Stimulated activated CD8-positive, alpha-beta memory T cell treated with anti-CD3 and anti-CD28 coated beads, Interleukin-15, amount 100 ng/mL, for 48 hours (primary cell): Measurements from ENCODE around the gene LRCH1.

ENCODE experiments used
- DNase-seq, 2 donors: peaks; one replicate each; pipeline ENCODE4 v3.0.0-alpha.2; 2020; ENCODE audit warnings: low read depth in 2 of 2

LRCH1 gene

DNA sequence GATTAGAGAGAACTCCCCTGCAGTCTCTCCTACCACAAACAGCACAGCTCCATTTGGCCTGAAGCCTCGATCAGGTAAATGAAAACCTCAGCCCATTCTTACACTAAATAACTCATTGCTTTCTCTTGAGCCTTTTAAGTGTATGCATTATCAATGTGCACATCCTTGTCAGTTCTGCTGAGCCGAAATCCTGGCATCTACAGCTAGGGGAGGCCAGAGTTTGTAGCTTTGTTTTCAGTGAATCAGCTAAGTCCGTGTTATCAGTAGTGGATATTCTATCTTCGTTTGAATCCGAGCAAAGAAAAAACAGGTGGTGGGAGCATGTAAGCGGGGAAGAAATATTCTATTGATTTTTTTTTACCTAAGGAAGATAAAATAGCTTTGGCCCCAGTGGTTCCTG, 159.6 kb downstream of the LRCH1 start:
- DNase-seq: no peak

DNA sequence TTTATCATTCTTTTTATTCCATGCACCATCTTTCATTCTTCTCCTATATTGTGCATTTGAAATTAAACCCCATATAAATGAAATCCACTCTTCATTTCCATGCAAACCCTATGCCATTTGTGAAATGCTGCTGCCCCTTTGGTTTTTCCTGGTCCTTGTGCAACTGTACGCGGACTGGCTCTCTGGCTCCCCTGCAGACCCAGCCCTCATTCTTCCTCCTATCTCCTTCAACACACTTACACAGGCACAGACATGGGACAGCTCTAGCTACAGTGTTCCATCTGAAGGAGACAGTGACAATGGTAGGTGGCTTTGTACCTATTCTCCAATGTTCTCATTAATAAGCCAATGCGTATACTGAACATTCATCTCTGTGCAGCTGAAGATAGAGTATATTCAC, 162.4 kb downstream of the LRCH1 start:
- no peak for DNase-seq

DNA sequence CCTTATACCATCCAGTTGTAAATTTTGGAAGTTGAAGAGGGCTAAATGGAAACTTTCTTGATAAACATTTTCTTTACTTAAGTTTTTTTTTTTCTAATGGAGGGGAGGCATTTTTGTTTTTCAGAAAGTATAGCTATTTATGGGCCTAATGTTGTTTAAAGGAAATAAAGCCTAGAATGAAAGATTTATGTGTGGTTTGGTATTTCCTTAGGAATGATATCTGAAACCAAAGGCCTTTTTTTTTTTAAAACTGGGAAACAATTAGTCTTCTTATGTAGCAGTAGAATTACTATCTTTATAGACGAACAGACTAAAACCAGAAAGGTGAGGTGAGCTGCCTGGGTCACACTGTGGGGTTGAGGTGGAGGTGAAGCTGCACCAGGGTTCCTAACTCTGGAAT, 163.9 kb downstream of the LRCH1 start:
- no peak for DNase-seq

DNA sequence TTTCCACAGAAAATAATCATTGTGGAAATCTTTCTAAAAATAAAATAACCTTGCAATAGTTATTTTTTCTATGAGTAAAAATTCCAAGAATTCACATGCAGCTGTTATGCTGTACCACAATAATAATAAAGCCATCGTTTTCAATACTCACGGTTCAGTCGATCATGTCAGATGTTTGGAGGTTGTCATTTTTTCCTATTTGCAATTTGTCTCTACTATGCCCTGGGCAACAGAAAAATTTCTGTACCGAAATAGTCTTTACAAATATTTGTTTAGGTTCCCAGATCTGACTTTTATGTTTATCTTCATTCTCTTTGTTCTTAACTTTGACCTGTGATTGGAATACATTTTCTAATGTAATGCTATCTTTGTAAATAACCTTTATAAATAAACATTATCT, 164.3 kb downstream of the LRCH1 start:
- DNase-seq: no peak

DNA sequence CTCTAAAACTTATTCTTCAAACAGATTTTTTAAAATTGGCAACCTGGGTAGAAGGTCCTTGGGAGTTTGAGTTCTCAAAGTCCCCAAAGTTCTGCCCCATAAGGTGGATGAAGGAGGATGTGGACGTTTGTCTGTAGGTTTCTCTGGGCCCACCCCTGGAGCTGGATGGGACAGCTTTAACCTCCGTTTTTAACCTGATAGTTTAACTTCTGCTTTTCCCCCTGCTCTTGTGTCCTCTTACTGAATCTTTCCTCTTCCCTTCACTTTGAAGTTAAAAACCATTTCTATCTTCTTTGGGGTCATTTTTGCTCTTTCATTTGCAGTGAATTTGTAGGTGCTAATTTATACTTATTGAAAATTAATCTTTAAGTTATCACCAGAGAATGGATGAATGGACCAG, 164.9 kb downstream of the LRCH1 start:
- DNase-seq: no peak

DNA sequence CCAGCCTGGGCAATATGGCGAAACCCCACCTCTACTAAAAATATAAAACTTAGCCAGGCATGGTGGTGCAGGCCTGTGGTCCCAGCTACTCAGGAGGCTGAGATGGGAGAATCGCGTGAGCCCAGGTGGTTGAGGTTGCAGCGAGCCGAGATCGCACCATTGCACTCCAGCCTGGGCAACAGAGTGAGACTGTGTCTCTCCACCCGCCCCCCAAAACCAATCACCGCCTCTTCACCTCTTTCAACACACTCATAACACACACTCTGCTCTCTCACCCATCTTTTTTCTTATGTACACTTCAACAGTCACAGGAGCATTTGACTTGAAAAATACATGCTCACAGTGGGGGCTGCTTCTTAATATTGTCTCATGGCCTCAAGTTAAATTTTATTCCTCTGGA, 167.2 kb downstream of the LRCH1 start:
- no peak for DNase-seq

DNA sequence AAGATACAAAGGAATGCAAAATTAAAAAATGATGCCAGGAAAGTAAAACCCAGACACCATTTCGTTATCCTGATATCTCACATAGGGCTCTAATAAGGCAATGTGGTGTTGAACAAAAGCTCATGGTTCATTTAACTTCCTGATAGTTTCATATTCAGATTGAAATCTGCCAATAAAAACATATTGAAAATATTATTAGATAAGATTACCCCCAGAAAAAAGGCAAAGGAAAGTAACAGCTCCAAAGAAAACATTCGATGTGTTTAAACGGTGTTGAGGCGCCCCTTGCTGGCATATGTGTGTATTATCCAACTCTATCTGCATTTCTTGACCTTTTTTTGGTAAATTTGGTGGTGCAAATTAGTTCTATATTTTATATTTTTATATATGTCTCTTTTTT, 168.1 kb downstream of the LRCH1 start:
- no peak for DNase-seq

DNA sequence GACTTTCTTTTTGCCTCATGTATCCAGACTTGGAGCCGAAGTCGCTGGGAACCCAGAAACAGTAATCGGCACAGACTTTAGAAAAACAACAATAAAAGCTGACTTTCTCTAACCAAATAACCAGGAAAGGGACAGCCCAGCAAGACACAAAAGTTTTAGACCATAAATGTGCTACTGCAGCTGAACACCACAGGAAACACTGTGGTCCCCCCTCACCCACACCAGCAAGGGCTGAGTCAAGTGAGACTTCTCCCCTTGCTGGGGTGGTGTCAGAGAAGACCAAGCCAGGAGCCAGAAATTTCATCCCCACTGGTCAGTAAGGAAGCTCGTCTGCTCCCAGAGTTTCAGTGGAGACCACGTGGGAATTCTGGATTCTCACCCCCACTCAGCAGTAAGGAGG, 173.4 kb downstream of the LRCH1 start:
- DNase-seq: no peak

DNA sequence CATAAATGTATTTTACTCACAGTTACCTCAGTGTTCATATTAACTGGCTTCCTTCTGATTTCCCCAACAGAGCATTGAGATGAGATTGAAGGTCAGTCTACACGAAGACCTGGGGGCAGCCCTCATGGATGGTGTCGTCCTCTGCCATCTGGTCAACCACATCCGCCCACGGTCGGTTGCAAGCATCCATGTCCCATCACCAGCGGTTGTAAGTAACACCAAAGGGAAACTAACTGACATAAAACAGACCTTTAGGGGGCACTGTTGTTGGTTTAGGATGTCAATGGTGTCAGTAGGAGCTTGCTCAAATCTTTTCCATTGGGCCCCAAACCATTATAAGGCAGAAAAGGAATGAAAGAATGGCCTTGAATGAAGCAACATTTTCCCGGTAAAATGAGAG, 175.8 kb downstream of the LRCH1 start:
- DNase-seq: peak; percentile 13 to 40

DNA sequence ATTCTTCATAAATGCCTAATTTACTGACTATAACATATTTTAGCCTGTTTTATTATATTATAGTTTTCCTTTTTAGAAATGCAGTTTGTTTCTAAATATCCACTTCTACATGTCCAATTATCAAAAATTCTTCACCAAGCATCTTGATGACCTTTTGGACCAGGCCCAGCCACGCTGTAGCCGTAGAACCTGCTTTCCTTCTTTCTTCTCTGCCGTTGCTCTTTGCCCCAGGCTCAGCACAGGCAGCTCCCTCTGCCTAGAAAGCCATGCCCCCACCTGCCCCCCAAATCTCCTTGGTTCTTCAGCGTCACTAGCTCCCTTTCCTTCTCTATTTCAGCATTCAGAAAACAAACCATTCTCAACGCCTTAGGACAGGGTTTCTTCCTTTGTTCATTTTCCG, 178.6 kb downstream of the LRCH1 start:
- DNase-seq: no peak

DNA sequence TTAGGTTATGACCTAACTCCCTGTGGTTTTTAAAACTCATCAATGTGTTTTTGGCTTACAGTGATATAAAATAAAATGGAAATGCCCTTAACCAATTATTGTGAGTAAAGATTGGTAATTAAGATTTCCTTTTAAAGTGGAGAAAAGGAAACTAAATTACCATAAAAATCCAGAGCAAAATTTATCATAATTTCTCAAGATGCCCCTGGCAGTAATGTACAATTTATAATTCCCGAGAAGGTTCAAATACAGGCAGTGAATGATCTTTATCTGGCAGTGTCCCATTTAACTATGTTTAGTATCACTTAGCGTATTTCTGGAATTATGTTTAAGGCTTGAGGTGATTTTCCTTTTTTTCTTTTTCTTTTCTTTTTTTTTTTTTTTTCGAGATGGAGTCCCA, 182.5 kb downstream of the LRCH1 start:
- no peak for DNase-seq

DNA sequence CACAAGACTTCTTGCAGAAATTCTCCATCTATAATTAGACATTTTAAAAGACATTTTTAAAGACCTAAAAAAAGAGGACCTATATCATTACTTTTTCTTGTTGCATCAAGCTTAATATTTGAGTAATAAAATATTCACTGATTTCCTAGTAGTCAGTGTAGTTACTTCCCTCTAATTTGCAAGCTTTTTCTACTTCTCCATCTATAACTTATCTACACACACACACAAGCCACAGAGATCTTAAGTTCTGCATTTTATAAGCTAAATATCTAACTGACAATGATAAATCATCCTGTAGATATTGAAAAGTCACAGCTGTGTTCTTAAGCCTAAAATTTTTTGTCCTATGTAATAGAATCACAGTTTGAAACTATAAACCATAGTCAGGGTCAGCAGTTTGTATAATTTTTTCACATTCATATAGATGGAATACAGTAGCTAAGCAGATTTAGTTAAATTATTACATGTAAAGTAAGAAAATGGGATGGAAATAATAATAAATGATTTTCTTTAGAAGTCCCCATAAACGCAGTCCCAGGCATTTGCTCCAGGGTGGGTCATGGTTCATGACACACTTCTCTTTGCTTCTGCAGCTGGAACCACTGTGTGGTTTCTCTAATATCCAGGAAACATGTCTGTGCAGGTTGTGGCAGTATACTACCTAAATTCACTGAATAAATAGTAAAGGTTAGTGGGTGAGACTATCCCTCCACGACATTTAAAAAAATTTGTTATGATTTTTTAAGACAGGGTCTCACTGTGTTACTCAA, 183.8 kb downstream of the LRCH1 start:
- no peak for DNase-seq

DNA sequence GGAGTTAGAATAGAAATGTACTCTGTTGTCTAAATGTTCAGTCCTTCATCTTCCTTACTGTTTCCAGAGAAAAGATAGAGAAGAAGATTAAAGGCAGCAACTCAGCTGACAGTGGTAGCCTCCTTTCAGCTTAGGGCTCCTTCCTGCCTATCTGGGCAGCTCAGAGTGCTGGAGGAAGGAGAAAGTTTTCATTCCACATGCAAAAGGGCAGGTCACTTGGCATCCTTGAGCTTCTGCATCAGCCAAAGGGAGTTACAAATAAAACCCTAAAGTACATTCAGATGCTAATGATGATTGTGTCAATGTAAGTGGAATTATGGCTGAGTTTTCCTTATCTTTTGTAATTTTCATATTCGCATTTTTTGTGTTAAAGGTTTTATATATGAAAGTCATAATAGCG, 185.1 kb downstream of the LRCH1 start:
- DNase-seq: no peak

DNA sequence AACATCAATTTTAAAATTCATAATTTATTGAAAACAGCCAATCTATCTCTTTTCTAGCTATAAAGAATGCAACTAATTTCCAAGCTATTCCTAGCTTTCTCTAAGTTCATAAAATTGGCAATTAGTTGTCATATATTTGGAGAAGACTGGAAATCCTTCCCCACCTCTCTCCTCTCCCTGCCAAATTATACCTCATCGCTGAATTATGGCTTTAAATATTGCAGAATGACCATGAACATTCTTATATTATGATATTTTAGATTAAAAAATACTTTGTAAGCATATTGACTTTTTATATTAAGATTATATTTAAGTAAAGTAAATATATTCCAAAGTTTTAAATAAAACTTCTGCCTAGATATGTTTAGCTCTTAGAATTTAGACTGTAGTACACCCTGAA, 185.8 kb downstream of the LRCH1 start:
- no peak for DNase-seq

DNA sequence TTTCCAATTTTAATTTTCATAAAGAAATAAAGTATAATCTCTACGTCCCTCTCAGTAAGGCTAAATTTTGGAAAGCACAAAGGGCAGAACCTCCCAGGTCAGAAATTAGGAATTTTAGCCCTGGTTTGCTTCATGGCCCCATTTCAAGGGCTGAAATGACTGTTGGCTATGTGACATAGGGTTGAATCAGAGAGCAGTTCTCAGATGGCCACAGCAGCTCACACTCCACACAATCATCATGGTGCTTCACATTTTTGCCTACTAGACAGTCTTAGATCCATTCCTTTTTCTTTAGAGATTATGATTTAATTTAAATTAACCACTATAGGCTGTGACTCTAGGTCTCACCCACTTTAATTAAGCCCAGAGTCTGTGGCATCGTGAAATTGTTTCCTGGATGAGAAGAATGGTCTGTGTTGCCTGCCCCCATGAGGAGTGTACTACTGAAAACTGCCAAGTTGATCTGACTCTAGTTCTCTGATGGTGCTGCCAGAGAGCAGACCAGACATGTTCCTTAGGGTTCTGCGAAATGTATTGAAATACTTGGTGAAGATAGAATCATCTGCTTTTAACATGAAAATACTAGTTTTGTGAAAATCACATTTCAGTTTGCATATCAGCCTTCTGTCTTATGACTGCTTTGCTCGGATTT, 186.6 kb downstream of the LRCH1 start:
- DNase-seq: no peak

DNA sequence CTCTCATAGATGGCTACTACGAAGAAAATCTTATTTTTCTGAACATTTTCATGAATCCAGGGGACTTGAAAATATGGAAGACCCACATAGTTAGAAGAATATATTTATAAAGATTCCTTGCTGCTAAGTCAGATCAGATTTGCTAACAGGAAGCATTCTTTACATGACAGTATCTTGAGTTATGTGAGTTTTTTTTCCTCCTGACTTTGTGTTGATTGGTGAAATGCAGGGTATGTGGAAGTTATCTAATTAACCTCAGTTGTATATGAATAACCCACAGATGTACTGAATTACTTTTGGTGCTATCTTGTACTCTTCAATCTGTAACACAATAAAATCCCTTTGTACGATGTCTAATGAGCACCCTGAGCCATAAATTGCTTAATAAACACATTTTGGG, 190.2 kb downstream of the LRCH1 start:
- DNase-seq: no peak

DNA sequence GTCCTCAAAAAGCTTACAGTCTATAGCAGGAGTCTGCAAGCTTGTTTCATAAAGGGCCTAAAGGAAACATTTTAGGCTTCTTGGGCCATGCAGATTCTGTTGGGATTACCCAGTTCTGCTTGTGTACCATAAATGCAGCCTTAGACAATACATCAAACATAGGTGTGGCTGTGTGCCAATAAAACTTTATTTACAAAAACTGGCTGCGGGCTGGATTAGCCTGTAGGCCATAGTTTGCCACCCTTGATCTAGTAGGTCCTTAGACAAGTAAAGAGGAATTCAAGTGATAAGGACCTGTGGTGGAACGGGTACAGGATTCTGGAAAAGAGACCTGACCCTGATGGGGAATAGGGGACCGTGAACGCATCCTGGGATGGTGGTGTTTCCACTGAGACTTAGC, 192.1 kb downstream of the LRCH1 start:
- no peak for DNase-seq

DNA sequence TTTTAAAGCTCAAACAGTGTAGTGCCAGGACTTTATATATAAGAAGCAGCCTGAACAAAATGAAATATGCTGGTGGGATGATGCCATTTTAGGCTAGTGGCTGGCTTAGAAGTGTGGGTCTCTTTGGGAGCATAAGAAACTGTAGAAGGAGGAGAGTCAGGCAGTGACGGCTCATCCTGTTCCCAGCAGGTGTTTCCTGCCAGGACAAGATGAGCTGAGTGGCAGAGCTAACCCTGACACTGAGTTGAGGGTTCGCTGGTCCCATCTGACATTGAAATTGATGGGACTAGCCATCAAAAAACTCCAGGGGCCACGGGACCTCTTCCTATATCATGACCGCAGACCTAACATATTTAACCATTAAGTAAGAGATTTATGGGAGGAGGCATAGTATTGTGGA, 192.7 kb downstream of the LRCH1 start:
- DNase-seq: no peak

DNA sequence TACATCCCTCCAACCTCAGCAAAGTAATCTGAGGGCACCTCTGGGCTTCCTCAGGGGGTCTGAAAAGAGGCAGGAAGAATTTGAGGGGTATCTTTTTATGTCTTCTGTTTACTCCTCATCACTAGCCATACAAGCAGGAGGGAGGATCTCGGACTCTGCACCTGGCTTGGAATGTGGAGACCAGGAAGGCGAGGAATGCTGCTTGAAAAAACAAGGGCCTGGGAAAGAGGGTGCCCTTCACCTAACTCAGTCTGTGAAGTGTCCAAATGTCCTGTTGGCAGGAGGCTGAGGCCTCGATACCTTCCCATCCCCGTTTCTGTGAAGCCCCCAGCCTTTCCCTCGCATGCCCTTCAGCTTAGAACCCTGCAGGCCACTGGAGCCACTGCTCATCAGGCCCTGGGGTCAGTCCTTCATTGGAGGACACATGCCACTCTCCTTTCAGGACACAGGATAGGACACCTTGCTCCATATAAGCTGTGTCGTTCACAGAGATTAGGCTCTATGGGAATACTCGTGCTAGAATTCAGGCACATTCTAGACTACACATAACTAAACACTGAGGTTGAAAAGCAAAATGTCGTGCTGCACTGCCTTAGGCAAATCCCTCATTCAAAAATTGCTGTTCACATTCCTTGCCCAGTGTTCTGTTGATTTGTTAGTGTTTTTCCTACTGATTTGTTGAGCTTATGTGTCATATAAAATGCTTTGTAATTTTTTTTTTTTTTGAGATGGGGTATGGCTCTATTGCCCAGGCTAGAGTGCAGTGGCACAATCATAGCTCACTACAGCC, 194.3 kb downstream of the LRCH1 start:
- DNase-seq: no peak

DNA sequence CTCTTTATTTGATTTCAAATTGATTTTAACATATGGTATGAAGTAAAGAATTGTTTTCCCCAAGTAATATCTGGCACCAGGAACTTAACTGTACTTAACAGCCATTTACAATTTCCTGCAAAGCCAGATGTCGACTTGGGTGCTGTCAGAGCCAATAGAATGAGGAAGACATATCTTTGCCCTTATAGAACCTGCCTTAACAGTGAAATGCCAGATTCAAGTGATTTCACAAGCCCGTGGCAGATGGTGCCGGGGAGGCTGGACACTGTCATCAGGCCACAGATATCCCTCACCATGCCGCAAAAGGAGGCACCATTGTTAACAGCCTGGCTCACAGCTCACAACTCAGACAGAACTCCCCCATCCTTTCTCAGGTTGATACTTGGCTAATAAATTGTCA, 195.3 kb downstream of the LRCH1 start:
- DNase-seq: no peak

DNA sequence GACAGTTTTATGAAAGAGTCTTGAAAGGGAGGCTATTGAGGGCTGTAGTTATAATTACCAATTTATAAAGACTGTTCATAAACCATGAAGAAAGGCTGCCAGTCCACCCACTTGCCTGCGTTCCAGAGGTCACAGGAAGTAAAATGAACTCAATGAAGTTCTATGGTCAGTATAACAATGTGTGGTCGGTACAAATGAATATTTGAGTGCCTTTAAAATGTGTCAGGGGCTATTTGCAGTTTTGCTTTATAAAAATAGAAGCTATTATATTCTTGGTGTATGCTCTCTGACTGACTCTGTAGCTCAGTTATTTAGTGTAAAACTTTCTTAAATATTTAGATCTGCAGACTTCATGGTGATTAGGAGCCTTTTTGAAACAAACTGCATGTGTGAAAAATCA, 197.0 kb downstream of the LRCH1 start:
- no peak for DNase-seq

DNA sequence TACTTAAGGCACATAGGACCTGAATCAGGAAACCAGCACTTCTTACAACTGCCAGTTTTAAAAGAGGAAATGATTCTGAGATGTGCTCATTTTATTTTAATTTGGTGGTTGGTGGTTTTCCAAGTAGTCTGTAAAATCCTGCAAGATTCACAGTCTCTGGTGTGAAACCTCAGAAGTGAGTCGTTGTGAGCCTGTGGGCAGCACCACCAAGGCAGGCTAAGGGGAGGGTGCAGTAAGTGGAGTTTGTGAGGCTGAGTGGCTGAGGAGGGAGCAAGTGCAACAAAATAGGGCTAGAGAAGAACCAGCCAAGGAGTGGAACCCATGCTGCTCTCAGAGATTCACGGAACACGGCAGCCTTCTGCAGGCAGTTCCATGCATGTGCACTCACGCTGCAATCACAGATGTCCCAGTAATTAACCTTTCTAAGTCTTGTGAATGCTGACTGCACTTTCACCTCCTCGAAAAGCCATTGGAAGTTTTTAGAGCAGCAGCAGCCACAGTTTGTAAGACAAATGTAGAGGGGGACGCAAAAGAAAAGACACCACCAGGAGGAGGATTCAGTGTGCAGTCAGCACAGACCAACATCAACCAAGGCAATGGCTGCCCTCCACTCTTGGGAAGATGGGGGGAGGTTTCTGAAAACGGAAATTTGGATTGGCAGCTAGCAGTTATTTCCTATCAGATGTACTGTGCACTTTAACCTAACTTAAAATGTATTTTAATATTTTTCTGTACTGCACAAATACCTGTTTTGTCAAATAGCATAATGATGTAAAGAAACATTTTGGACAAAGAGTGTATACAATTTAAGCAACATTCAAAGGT, 199.1 kb downstream of the LRCH1 start:
- peak; percentile 44 to 58 for DNase-seq
